HG03139 (cell line): ENCODE measurements around the gene CNTN5.
"Not testable (repeated sequence)": the region's sequence is repeated elsewhere in the genome, so short reads cannot be mapped to it uniquely, and the experiment has no call there.

Experiments used
- ATAC-seq: cut with Tn5 transposase; IDR thresholded peaks from one replicate; pipeline ENCODE4 v1.9.1; 2021; ENCODE audit not compliant: unreplicated experiment

CNTN5 gene

DNA sequence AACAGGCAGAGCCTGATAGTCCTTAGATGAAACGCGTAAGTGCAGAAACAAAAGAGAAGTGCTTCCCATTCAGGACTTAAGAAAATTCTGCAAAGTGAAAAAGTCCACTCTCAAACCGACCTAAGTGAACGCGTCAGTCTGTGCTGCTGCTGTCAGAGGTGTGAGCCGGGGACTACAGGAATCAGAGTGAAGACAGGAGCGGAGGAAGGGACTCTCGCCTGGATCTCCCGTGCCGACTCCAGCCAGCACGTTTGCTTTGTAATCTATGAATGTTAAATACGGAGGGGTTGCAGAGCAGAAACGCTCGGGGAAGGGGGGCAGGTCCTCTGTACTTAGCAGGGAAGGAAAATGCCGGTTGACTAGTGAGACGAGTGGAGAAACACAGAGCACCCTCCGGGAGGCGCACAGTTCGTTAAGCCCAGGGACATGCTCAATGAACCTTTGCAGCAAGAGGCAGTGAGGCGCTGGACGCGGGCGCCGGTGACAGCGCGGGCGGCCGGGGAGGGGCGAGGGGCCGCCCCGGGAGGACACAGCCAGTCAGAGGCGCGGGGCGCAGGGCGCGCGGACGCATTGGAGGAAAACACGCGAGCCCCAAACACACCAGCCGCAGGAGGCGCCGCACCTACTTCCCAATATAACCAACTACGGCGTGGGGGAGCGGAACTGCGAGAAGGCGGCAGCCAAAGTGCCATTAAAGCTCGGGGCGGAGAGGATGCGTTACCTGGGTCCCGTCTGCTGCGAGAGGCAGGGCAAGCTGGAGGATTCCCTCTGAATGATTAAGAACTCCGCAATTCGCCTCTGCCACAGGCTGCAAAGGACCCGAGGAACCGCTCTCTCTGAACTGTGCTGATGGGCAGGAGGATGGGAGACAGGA is at the start of gene CNTN5:
Gene CNTN5, plus strand, starts transcription at position 598 of the 874 bp plus-strand sequence.
- ATAC-seq: no peak

GRCh38 chr11:98979205-98979604 is 41.5 kb upstream of the CNTN5 start:
- ATAC-seq: no peak

DNA sequence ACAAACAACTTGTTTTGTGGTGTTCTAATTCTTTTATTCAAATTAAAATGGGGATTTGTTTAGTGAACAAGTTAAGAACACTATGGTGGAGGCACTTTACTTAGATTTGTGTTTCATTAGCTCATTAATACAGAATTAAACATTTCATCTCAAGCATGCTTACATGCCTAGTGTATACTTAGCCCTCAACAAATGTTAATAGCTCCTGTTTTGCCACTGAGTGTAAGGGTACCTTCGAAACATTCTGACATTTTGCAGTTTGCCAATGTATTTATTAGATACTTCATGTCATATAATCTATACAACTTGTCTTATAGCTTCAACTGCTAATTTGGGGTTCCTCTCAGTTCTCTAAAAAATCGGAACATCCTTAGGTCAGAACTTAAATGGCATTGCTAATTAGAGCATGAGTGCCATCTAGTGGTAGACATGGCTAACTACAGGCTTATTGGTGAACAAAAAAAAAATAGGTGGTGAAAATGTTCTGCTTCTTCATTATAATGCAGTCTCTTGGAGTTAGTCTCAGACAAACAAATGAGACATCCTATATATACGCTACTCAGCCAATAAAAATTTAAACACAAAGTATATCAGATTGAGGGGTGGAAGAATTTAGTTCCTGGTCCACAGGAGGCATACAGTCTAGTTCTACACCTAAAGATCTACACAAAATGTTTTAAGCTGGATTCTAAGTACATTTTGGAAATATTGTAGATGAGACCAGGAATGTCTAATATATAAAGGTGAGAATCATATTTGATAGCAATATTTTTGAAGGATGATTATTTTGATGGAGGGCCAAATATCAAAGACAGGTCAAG is 4.9 kb upstream of the CNTN5 start:
- ATAC-seq: peak; percentile 56

GRCh38 chr11:99019696-99020095 is 1.1 kb upstream of the CNTN5 start:
- no peak for ATAC-seq

DNA sequence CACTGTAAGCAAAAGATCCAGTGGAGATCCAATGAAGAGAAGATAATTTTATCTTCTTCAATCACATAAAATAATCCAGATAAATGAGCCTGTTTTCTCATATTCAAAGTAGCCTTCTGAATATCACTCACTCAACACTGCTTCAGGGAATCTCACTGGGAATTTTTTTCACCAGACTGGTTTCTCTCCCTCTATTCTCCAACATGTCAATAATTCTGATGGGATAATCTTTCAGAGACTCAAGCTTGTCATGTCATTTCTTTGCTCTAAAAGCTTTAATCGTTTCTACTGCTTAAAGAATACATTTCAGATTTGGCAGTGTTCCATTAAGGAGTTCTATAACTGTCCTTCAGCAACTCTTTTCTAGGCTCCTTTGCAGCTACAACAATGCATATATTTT is 16.3 kb downstream of the CNTN5 start:
- ATAC-seq: no peak

DNA sequence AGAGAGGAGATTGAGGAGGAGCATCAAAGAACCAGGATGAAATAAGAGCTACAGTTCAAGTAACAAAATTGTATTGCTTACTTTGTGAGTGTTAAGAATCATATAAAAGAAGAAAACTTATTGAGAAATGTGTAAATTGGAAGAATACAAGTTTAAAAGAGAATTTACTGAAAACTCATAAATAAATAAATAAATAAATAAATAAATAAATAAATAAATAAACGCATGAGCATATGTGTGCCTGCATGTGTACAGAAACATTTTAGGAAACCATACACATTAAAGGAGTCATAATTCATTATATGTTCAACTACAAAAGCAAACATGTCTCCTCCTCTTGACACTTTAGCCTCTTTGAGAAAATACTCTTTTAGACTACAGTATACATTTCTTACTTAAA is 42.6 kb downstream of the CNTN5 start:
- ATAC-seq: no peak

GRCh38 chr11:99065121-99065520 is 44.4 kb downstream of the CNTN5 start:
- ATAC-seq: no peak

GRCh38 chr11:99066618-99067317 is 46.0 kb downstream of the CNTN5 start:
- no peak for ATAC-seq

DNA sequence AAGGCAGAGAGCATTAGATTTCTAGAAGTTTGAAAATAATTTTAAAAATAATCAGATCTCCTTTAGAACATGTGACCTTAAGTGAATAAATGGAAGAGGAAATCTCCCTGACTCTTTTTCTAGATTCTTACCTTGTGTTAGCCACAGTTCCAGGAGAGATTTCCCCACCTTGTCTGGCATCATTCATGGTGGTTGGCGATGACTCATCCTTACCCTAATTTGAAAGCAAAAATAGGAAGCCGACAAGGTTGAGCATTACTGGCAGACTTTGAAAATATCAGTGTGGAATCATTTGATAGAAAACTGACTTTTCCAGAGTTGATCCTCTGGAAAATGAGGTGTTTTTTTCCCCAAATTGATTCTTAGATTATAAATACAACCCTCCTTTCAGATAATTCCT is 48.1 kb downstream of the CNTN5 start:
- ATAC-seq: no peak

GRCh38 chr11:99069856-99070444 is 49.2 kb downstream of the CNTN5 start:
- peak; percentile 77 for ATAC-seq

- ATAC-seq: no peak
Measured at GRCh38 chr11:99079576-99079975, 58.8 kb downstream of the CNTN5 start.

DNA sequence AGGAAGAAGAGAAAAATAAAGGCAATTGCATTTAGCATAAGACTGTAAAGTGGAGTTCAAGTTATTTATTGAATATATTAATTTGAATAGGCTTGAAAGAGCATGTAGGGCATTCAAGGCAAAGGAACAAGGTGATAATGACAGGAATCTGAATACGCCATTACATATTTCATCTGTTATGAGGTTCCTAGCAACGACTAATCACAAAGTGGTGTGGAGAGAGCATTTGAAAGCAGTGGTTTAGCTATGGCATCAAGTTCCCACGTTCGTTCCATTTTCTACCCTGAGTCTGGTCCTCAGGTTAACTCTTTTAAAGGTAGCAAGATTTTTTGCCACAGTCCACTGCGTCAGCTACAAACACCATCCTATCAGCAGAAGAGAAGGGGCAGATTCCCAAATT is 59.4 kb downstream of the CNTN5 start:
- no peak for ATAC-seq

DNA sequence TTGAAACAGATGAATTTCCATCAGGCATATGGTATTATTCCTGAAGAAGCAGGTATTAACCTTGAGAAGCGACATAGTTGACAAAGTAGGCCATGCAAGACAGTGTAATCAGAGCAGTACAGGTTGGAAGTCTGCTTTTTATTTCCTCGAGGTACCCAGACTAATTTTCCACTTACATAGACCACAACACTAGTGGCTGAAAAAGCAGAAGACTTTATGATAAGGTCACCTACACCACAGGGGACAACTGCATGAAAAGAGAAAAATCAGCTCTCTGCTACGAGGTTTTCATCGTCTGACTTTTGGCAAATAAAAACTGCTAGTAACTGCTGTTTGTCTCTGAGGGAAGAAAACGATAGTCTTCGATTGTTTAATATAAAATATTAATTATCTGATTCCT is 77.5 kb downstream of the CNTN5 start:
- no peak for ATAC-seq

- peak; percentile 72 for ATAC-seq
Measured at GRCh38 chr11:99098751-99099150, 78.0 kb downstream of the CNTN5 start.

DNA sequence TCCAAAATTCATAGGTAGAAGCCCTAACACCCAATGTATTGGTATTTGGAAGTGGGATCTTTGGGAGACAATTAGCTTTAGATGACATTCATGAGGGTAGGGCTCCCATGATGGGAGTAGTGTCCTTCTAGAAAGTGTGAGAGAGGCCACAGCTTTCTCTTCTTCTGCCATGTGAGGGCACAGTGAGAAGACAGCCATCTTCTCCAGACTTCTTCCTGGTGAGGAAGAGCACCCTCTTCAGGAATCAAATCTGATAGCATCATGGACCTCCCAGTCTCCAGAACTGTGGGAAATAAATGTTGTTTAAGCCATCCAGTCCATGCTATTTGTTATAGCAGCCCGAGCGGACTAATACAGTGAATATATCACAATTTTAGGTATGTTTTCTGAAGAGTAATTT is 96.9 kb downstream of the CNTN5 start:
- ATAC-seq: no peak

DNA sequence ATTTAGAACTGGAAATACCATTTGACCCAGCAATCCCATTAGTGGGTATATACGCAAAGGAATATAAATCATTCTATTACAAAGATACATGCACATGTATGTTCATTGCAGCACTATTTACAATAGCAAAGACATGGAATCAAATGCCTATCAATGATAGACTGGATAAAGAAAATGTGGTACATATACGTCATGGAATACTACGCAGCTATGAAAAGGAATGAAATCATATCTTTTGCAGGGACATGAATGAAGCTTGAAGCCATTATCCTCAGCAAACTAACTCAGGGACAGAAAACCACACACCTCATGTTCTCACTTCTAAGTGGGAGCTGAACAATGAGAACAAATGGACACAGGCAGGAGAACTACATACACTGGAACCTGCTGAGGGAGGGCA is 113.1 kb downstream of the CNTN5 start:
- not testable (repeated sequence) for ATAC-seq

- ATAC-seq: no peak
Measured at GRCh38 chr11:99135508-99135907, 114.8 kb downstream of the CNTN5 start.

DNA sequence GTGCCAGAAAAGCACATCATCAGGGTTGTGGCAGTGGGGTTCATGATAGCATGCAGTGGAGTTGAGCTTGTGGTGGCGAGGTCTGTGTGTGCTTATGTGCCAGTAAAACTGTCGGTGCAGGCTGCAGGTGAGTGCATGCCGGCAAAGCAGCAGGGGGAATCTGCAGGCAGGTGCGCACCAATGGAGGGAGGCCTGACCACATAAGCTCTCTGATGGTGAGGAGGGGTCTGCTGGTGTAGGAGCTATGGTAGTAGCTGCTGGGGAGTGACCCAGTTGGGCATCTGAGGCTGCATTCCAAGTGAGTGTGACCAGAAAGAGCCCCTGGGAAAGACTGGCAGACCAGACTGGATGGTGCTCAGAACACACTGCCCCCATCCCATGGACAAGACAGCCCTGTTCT is 121.5 kb downstream of the CNTN5 start:
- ATAC-seq: no peak

DNA sequence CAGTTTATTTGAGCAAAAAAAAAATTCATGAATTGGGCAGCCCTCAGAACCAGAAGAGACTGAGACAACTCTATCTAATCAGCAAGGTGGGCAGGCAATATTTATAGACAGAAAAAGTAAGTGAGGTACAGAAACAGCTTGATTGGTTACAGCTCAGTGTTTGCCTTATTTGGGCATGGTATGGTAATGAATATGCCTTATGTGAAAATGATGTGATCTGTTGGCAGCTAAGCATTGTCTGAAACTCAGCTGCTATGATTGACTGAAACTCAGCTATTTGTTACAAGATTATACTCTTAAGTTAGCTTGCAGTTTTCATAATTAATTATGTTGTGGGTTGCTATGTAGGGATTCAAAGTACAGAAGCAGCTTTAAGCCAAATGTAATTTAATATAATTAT is 127.6 kb downstream of the CNTN5 start:
- ATAC-seq: no peak

DNA sequence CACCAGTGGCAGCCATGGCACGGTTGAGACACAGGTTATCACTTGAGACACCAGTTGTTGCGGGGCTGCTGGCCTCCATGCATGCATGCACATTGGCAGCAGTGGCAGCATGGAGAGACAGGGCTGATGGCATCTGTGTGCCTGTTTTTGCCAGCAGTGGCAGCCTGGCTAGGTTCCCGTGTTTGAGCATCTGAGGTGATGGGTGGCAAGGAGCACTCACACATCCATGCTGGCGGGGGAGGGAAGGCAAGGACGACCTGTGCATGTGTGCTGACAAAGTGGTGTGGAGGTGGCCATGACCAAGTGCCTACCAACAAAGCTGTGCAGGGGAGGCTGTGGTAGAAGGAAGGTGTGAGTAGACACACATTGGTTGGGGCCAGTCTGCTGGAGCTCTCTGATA is 133.5 kb downstream of the CNTN5 start:
- no peak for ATAC-seq

- ATAC-seq: no peak
Measured at GRCh38 chr11:99160447-99160846, 139.7 kb downstream of the CNTN5 start.
